HUES6 (cell line): ENCODE measurements around the gene LHFPL6.

Experiments used
- H3K27ac ChIP-seq: 2 replicates; pipeline ENCODE4 v1.7.0; 2013; ENCODE audit warnings: low read depth, mild to moderate bottlenecking, low read length, inconsistent platforms
- H3K27me3 ChIP-seq: 2 replicates; pipeline ENCODE4 v1.6.1; 2013; ENCODE audit warnings: low read length; ENCODE audit not compliant: control insufficient read depth, insufficient read depth
- H3K36me3 ChIP-seq: 2 replicates; pipeline ENCODE4 v1.6.1; 2013; ENCODE audit warnings: low read length; ENCODE audit not compliant: control insufficient read depth, insufficient read depth
- H3K4me1 ChIP-seq: 2 replicates; pipeline ENCODE4 v1.6.1; 2013; ENCODE audit warnings: low read length; ENCODE audit not compliant: control insufficient read depth, insufficient read depth
- H3K4me3 ChIP-seq: 2 replicates; pipeline ENCODE4 v1.5.1; 2013; ENCODE audit warnings: low read depth, low read length
- H3K9ac ChIP-seq: one replicate; pipeline ENCODE4 v1.6.1; 2013; ENCODE audit warnings: mild to moderate bottlenecking, low read length
- H3K9me3 ChIP-seq: 2 replicates; pipeline ENCODE4 v1.6.1; 2013; ENCODE audit warnings: low read depth, low read length; ENCODE audit not compliant: control insufficient read depth, insufficient read depth

LHFPL6 gene

GRCh38 chr13:39530916-39531315 lies 72.1 kb downstream of the LHFPL6 start:
- H3K27me3 ChIP-seq = no peaks in the 10 kb centered on the region
- no peak overlapping the region for H3K27ac ChIP-seq
- H3K4me1 ChIP-seq = no peaks in the 10 kb centered on the region
- no peaks in the 10 kb centered on the region for H3K9me3 ChIP-seq
- H3K9ac ChIP-seq = no peak overlapping the region
- no peaks in the 10 kb centered on the region for H3K36me3 ChIP-seq
- H3K4me3 ChIP-seq = no peak overlapping the region

GRCh38 chr13:39528661-39528980 lies 74.4 kb downstream of the LHFPL6 start:
- Histone ChIP-seq H3K4me1 (no peaks in the 10 kb centered on the region), H3K27me3 (no peaks in the 10 kb centered on the region), H3K36me3 (no peaks in the 10 kb centered on the region), H3K27ac (no peak overlapping the region), H3K9ac (no peak overlapping the region), H3K9me3 (no peaks in the 10 kb centered on the region), H3K4me3 (no peak overlapping the region)

DNA sequence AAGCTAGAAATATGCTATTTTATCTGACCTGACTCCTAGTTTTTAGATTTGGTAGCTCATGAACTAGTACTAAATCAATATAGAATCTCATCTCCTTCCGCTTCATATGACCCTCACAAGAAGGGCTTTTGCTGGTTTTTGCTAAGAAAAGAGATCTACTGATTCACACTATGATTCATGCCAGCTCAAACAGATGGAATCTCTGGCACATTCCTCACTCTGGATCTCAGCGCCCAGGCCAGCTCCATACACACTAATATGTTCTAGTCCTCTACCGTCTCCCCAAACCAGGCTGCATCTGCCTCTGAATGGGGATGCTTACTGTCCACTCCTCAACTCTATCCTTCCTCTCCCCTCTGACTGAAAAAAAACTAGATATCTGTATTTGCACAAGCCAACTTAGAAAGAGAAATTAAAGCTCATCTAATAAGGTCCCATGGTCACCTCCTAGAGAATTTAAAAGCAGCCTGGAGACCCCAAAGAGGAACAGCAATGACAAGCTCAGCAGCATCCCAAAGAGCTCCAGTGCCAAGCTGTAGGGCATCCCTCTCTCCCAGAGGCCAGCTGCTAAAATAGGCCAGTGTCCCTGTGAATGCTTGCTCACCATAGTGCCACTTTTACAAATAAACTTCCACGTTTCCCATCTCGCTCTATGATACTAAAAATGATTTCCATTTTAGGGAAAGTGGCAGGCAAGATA lies 74.9 kb downstream of the LHFPL6 start:
- no peak overlapping the region for H3K27ac ChIP-seq
- no peaks in the 10 kb centered on the region for H3K27me3 ChIP-seq
- no peaks in the 10 kb centered on the region for H3K4me1 ChIP-seq
- no peaks in the 10 kb centered on the region for H3K36me3 ChIP-seq
- no peak overlapping the region for H3K9ac ChIP-seq
- no peaks in the 10 kb centered on the region for H3K9me3 ChIP-seq
- no peak overlapping the region for H3K4me3 ChIP-seq

DNA sequence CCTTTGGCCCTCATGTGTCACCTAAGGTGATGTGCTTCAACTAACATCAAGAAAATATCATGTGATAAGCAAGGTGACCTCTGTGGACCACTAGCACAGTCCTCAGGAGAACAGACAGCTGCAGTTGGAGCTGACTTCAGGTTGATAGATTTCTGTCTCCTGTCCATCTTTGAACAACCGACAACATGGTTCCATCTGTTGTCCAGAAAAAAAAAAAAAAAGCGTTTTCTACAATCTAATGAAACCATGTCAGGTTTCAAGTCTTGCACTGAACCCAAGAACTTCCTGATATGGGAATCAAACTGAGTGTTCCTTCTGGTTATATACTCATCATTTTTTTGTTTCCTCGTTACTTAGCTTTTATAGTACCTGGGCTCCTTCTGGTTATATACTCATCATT lies 75.7 kb downstream of the LHFPL6 start:
- H3K9ac ChIP-seq = no peak overlapping the region
- no peaks in the 10 kb centered on the region for H3K9me3 ChIP-seq
- H3K4me1 ChIP-seq = no peaks in the 10 kb centered on the region
- H3K36me3 ChIP-seq = no peaks in the 10 kb centered on the region
- no peaks in the 10 kb centered on the region for H3K27me3 ChIP-seq
- no peak overlapping the region for H3K4me3 ChIP-seq
- no peak overlapping the region for H3K27ac ChIP-seq

DNA sequence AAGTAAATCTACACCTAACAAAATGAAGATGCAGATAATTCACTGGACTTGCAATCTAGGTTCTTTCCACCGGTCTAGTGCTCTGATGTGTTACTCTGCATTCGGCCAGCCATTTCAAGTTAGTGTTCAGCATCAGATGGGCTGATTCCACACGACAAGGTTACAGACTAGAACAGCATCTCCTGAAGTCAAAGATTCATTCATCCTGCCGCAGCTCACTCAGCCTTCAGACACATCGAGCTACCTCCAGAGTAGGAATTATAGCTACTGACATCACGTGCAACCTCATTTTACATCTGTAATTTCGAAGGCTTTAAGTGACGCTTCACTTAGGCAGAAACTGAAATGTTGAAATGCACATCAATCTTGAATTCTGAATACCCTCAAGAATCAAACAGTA lies 76.5 kb downstream of the LHFPL6 start:
- no peak overlapping the region for H3K27ac ChIP-seq
- no peak overlapping the region for H3K9ac ChIP-seq
- H3K36me3 ChIP-seq = no peaks in the 10 kb centered on the region
- no peaks in the 10 kb centered on the region for H3K9me3 ChIP-seq
- H3K4me3 ChIP-seq = no peak overlapping the region
- no peaks in the 10 kb centered on the region for H3K27me3 ChIP-seq
- no peaks in the 10 kb centered on the region for H3K4me1 ChIP-seq

GRCh38 chr13:39525506-39525905 lies 77.5 kb downstream of the LHFPL6 start:
- no peaks in the 10 kb centered on the region for H3K27me3 ChIP-seq
- no peak overlapping the region for H3K27ac ChIP-seq
- H3K4me3 ChIP-seq = no peak overlapping the region
- no peaks in the 10 kb centered on the region for H3K36me3 ChIP-seq
- no peak overlapping the region for H3K9ac ChIP-seq
- no peaks in the 10 kb centered on the region for H3K9me3 ChIP-seq
- H3K4me1 ChIP-seq = no peaks in the 10 kb centered on the region

GRCh38 chr13:39524795-39525194 lies 78.2 kb downstream of the LHFPL6 start:
- no peaks in the 10 kb centered on the region for H3K36me3 ChIP-seq
- no peak overlapping the region for H3K4me3 ChIP-seq
- no peaks in the 10 kb centered on the region for H3K9me3 ChIP-seq
- H3K4me1 ChIP-seq = no peaks in the 10 kb centered on the region
- H3K27me3 ChIP-seq = no peaks in the 10 kb centered on the region
- H3K9ac ChIP-seq = no peak overlapping the region
- H3K27ac ChIP-seq = no peak overlapping the region

DNA sequence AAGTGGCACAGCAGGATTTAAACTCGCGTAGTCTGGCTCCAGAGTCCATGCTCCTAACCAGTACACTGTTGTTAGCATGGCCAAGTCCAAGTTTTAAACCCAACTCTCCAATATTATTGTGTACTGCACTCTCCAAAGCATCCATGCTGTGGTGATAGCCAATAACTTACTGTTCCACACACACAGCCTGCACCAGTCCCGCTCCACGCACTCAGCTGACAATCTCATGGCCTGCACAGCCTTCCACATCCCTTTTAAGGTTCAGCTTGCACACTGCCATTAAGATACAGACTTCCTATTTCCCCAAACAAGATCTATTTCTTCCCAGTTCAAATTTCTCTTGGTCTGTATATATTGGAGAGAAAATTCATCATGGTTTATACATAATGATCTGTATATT lies 80.7 kb downstream of the LHFPL6 start:
- no peak overlapping the region for H3K27ac ChIP-seq
- no peaks in the 10 kb centered on the region for H3K27me3 ChIP-seq
- H3K4me3 ChIP-seq = no peak overlapping the region
- H3K9me3 ChIP-seq = no peaks in the 10 kb centered on the region
- no peak overlapping the region for H3K9ac ChIP-seq
- no peaks in the 10 kb centered on the region for H3K36me3 ChIP-seq
- H3K4me1 ChIP-seq = no peaks in the 10 kb centered on the region

DNA sequence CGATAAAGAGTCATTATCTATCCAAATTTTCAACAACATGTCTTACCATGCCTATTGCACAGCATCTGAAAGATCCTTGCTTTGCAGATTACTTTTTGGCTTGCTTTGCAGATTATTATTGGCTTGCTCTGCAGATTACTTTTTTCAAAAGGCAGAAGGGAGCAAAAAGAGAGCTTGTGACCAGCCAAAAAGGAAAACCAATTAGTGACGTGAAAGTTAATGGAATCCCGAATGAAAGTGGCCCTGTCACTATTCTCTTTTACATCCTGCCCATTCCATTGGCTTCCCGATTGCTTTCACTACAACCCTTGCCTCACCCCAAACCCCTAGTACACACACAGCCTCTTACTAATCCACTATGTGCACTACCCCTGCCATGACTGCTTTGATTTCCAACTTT lies 81.3 kb downstream of the LHFPL6 start:
- no peaks in the 10 kb centered on the region for H3K27me3 ChIP-seq
- no peaks in the 10 kb centered on the region for H3K36me3 ChIP-seq
- H3K4me3 ChIP-seq = no peak overlapping the region
- no peaks in the 10 kb centered on the region for H3K9me3 ChIP-seq
- H3K9ac ChIP-seq = no peak overlapping the region
- no peak overlapping the region for H3K27ac ChIP-seq
- H3K4me1 ChIP-seq = no peaks in the 10 kb centered on the region

DNA sequence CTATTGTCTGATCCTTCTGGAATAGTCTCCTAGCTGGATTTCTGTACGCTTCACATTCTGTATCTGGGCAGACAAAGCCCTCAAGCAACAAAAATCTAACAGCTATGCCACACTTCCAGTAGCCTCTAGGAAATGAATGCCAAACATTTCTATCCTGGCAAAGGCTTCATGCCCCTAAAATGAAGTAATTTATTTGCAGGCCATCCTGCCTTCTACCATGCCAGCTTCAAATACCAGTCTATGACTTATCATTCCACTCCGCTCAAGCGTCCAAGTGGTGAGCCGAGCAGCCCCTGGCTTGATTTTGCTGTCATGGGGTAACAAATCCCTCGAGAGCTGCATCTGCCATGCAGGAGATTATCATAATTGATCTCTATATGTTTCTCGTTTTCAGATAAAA lies 86.9 kb downstream of the LHFPL6 start:
- H3K27ac ChIP-seq = no peak overlapping the region
- H3K9me3 ChIP-seq = no peaks in the 10 kb centered on the region
- no peak overlapping the region for H3K4me3 ChIP-seq
- H3K9ac ChIP-seq = no peak overlapping the region
- H3K36me3 ChIP-seq = no peaks in the 10 kb centered on the region
- H3K4me1 ChIP-seq = peaks cover 9% of the 10 kb centered on the region
- no peaks in the 10 kb centered on the region for H3K27me3 ChIP-seq

- Histone ChIP-seq H3K27ac (no peak overlapping the region), H3K27me3 (no peaks in the 10 kb centered on the region), H3K9me3 (no peaks in the 10 kb centered on the region), H3K4me1 (peaks cover 12% of the 10 kb centered on the region), H3K9ac (no peak overlapping the region), H3K36me3 (no peaks in the 10 kb centered on the region), H3K4me3 (no peak overlapping the region)
Observed at GRCh38 chr13:39515224-39515714, 87.7 kb downstream of the LHFPL6 start.

GRCh38 chr13:39512687-39513086 lies 90.3 kb downstream of the LHFPL6 start:
- Histone ChIP-seq H3K27me3 (no peaks in the 10 kb centered on the region), H3K36me3 (no peaks in the 10 kb centered on the region), H3K27ac (no peak overlapping the region), H3K9ac (no peak overlapping the region), H3K4me3 (no peak overlapping the region), H3K9me3 (no peaks in the 10 kb centered on the region; the same call in 1 of the 2 replicates), H3K4me1 (peaks cover 16% of the 10 kb centered on the region)
